SHP77 treated with DMSO at 0.1 percent for 48 hours (cell line): ENCODE measurements around the gene COMMD3.
A peak's percentile ranks its signal among the peaks of the same experiment; 100 is the strongest.

ENCODE experiments used
- DNase-seq: peaks from one replicate; lab custom pipeline; 2025; lab: John Stamatoyannopoulos, UW

Gene COMMD3

GRCh38 chr10:22319980-22320558, 3.9 kb downstream of the COMMD3 start:
- no peak for DNase-seq

DNA sequence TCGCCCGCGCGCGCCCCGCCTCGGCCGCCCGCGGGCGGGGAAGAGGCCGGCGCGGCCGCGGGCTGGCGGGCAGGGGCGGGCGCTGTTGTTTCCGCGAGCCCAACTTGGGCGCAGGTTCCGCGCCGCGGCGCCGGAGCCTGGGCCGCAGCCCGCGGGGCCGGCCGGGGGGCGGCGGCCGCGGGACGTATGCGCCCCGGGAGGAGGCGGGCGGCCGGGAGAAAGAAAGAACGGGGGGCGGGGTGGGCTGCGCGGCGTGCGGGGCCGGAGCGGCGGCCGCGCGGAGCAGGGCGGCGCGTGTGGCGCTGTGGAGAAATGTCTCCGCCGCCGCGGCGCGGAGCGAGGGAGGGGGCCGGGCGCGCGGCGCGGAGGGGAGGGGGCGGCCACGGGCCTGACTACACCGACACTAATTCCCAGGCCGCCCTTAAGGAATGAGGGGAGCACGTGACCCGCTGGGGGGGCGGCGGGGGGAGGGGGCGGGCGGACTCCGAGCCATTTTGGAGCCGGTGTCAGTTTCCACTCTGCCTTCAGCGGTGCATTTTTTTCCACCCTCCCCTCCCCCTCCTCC, 4.5 kb downstream of the COMMD3 start, which contains the start of gene BMI1:
Gene BMI1 (plus strand): TSS at position 509 of the 565 bp plus-strand sequence. CDS start 5,351 bp downstream, outside the sequence.
- DNase-seq: peak; percentile 29

- DNase-seq: peak; percentile 24
These were observed 5.2 kb downstream of the COMMD3 start for GRCh38 chr10:22321156-22321923.

DNA sequence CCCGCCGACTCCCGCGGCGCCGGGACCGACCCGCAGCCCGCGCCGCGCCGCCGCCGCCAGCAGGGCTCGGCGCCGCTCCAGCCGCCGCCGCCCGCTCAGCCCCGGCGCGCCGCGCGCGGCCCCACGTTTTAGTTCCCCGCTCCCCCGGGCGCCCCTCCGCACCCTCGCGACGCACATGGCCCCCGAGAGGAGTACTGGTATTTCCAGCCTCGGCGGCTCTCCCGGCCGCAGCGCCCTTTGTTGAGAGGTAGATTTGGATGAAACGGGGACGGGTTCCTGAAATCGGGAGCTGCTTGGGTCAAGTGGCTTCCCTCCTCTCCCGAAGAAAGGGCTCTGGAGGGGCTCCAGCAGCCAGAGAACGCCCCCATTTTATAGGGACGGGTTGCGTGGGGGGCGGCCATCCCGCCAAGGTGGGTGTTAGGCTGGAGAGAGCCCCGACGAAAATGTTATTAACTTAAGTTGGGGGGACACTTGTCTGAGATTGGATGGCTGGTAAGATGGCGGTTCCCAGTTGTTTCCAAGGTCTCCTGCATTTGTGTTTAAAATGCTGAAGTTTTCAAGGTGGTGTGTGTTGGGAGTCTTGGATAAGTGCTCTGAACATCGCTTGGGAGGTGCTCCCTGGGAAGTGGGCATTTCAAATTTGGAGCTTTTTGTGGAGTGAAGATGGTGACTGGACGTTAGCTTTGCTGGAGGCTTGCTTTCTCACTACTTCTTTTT, 5.9 kb downstream of the COMMD3 start:
- DNase-seq: no peak

DNA sequence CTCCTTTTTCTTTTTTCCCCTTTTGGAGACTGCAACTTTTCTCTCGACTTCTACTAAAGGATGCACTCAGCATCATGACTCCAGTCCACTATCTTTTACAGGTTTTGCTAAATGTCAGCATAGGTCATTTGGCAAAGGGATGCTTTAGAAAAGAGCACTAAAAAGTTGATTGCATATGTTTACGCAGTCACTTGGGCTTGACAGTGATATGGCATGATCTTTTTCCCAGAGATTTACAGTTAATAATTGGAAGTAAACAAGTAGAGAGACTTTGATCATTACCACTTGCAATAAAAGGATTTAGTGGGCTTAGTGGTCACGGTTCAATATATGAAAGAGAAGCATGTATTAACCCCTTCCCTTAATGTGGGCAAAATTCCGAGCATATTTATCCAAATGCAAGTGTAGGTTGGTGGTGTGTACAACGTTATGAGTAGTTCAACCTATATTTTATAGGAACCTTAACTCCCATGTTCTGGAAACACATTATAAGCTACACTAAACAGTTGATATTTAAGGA, 6.5 kb downstream of the COMMD3 start:
- DNase-seq: no peak

DNA sequence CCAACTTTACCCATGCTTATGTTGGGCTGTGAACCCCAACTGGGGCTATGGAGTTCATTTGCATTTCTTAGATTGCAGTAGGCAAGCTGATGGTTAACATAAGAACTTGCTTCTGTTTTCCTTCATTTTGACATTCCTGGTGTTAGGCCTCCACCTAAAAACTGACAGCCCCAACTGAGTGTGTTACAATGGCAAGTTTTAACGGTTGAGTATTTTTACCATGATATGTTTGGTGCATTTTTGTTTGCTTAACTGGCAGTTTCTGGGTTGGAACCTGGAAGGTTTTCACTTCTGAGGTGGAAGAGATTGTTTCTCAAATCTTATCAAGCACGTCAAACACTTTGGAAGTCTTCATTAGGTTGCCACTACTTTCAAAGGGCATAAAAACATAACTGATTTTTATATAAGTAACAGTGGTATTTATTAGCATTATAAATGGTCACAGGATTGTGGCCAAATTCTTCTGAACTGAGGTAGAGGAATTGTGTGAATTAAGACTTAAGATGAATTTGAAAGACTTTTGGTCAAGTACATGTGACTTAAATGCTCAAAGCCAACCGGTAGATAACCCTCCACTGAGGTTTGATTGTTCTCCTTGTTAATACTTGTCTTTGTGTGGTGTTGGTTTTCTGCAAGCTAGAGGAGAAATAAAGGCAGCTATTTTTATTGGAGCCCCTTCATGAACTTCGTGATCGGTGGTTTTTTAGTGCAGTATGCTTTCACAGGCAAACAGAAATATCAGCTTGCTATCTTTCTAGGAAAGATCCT, 7.5 kb downstream of the COMMD3 start:
- DNase-seq: no peak

DNA sequence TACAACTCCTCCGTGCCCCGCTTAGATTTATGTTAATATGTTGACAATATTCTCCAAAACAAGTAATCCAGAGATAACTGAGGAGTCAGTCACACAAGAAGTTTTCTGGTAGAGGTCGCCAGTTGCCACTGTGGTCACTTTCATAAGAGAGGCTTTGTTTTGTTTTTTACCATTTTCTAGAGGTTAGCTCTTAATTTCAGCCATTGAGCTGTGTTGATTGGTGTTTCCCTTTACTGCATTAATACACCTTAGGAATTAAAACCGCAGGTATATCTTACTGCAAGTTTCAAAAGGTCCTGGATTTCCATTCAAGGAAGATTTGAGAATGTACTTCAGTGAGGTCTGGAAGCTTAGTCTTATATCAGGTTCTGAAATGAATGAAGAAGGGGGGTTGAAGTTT, 8.2 kb downstream of the COMMD3 start:
- DNase-seq: no peak

- no peak for DNase-seq
These were observed 8.7 kb downstream of the COMMD3 start for GRCh38 chr10:22324893-22325271.

- peak; percentile 47 for DNase-seq
These were observed 9.3 kb downstream of the COMMD3 start for GRCh38 chr10:22325272-22326144.

- no peak for DNase-seq
These were observed 10.0 kb downstream of the COMMD3 start for GRCh38 chr10:22326145-22326702.

DNA sequence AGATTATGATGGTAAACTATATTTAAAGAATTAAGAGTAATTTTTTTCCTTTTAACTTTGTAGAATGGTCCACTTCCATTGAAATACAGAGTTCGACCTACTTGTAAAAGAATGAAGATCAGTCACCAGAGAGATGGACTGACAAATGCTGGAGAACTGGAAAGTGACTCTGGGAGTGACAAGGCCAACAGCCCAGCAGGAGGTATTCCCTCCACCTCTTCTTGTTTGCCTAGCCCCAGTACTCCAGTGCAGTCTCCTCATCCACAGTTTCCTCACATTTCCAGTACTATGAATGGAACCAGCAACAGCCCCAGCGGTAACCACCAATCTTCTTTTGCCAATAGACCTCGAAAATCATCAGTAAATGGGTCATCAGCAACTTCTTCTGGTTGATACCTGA, 13.0 kb downstream of the COMMD3 start:
- DNase-seq: no peak

DNA sequence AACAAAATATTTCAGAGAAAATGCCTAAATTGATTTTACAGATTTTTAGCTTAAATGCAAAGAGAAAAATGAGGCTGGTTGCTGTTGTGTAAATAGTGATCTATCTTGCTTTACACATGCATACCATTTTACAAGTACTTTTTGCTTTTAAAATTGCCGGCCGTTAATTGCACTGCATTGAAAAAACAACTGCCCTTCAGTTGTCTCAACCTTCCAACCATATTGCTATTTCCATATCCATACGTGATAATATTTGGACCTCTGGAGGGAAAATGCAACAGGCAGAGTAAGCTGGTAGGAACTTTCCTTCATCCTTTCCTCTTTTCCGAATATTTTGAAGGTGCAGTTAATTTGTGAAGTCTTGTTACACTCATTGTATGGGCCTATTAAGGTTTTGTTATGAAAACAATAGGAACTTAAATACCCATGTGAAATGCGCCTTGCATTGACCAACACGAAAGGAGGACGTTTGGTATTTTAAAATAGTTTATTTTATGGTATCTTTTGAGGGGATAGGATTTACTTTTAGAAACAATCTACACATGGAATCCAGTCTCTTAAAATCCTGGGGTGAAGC, 16.0 kb downstream of the COMMD3 start:
- DNase-seq: no peak

DNA sequence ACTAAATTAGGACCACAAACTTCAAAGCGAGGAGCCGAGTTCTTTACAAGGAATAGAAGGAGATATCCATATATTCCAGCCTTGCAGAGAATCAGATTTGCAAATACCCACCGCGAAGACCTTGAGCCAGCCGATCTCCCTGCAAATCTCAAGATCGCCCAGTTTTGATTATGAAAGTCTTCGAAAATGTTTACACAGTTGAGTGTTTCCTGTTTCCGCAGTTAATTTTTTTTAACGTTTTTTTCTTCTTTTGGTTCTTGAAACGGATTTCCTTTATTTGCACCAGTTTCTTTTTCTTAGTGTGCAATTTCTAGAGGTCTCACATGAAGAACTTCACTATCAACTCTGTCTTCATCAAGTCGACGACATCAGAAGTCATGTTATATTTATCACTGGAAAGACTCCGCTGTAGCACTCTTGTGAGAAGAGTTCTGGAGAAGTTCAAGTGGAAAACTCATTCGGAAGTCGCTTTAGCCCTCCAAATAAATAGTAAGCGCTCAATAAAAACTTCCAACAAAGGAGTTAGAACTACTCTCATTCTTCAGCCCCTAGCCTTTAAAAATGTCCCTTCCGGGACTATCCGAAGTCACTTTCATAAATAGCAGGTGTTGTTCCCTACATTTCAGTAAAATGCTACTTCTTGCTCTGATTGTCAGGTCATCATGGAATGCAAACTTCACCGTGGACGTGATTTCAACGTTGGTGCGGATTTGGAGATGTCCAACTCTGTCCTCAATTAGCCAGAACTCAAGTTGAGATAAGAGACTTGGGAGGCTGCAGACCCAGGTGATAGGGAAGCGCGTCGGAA, 17.2 kb downstream of the COMMD3 start:
- no peak for DNase-seq

DNA sequence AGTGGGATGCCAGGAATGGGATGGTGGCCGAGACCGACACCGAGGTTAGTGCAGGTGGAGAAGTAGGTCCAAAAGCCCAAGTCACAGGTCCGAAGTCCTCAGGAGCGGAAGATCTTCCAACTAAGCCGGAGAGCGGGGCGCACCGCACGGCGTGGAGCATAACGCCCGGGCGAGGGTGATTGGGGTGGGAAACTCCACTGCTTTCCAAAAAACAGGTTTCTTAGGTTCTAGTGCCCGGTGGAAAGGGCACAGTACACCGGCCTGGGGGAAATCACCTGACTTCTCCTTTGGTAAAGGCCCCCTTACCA, 17.7 kb downstream of the COMMD3 start:
- no peak for DNase-seq

DNA sequence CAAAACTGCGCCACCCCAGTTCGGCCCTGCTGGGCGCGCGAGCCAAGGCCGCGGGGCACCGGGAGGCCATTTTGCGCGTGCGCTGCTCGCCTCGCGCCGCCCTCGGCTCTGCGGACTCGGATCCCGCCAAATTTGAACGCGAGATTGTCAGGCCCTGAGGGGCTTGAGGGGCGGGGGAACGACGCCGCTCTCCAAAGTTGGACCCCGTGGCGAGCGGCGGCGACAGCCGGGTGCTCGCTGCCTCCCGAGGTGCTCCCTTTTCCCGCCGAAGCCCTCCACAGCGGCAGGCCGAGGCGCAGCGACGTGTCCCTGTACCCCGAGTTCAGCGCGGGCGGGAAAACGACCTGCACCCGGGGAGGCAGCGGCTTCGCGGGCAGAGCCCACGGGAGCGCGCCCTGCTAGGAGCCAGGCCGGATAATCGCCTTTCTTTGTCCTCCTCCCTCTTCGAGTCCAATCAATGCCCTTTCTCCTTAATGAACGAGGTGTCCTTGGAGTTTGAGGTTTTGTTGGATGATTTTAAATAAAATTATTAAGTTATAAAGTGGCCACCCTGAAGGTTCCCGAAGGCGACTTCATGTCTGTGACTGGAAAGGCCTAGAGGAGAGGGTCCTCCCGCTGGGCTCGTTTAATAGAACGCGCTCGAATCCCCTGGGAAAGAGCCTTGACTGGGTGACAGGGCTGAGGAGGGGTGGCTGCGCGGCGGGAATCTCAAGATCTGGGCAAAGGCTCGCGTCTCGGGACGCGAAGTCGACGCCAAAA, 18.4 kb downstream of the COMMD3 start:
- no peak for DNase-seq

DNA sequence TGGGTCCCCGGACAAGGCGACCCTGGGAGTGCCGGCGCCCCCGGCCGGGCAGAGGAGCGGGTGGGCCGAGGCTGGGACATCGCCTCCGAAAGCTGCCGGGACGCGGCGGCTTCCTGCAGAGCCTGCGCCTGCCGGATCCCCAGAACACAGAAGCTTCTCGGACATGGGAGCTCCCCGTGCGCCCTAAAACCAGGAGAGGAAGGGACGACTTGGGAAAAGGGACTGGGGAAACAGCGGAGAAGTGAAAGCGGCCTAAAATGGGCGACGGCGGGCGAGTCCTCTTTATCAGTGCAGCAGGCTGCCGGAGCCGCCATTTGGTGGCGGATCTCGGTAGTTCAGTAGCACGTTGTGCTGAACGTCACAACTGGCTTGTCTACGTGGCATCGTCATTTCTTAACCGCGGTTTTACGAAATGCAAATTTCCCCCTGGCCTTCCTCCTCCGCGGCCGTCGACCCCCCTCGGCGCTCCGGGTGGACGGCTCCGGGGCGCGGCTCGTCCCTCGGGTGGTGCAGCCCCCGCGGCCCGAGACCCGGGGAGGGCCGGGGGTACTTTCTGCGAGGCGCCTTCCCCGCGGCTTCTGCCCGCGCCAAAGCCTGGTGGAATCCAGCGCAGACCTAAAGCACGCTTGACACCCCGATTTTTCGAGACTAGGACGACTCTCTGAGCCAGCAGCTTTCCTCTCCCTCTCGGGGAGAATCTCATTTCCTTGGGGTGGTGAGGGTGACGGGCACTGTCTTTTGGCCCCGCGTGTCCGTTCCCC, 19.2 kb downstream of the COMMD3 start:
- DNase-seq: no peak

DNA sequence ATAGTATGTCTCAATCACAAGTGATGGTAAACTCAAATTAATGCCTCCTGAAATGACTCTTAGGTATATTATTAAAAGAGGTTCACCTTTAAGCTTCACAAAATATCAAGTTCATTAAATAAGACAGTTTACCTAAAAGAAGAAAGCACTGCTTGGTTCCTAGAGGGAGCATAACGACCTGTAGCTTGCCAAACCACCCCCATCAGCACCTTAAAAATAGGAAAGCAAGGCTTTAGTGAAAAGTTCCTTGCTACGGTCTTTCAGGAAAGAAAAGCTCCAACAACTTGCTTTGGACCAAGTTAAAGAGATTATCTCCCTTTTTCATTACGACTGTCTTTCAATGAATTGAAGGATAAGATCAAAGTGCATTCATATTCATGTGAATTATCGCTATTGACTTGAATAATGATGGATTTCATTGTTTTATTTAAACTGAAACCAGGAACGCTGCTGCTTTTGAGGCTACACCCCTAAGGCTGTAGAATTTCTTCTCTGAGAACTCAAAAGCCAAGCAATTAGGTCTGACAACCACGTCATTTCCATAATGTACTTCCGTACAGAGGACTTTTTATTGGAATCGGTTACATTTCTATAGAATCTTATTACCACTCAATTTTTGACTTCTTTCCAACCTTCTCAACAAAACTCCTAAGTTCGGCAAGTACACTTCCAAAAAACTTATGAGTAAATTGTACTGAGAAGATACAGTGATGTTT, 22.2 kb downstream of the COMMD3 start:
- DNase-seq: no peak
